Activated CD4-positive, alpha-beta T cell treated with anti-CD3 and anti-CD28 coated beads, Interleukin-2, amount 50 U/mL, for 24 hours (primary cell): ENCODE measurements around the gene MMP17.
"Not testable (repeated sequence)": the region's sequence is repeated elsewhere in the genome, so short reads cannot be mapped to it uniquely, and the experiment has no call there.

Experiments used
- DNase-seq, 2 donors: peaks; one replicate each; pipeline ENCODE4 v3.0.0-alpha.2; 2020; ENCODE audit warnings: low read depth in 1 of 2, low spot score in 1 of 2

MMP17 gene

GRCh38 chr12:131799828-131800593, 28.2 kb upstream of the MMP17 start:
- no peak for DNase-seq

DNA sequence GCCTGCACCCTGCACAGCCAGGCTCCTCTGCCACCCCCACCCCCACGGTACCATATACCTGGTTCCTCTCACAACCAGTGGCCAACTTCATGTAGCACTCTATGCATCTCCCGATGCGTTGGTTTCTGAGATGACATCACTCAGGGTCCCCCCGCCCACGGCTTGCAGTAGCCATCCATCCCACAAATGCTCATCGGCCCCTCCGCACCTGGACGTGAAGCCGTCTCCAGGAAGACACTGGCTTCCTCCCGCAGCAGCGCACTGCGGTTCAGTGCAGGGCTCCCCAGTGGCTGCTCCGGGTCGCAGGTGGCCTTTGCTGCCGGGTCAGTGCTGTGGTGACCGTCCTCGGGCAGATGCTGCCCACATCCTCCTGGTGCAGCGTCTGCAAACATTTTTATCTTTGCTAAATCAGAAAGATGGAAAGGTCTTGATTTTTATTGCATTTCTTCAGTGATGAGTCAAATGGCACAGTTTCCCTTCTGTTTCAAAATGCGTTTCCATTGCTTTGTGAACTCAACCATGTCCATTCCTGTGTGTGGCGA, 27.5 kb upstream of the MMP17 start:
- DNase-seq, result no peak

DNA sequence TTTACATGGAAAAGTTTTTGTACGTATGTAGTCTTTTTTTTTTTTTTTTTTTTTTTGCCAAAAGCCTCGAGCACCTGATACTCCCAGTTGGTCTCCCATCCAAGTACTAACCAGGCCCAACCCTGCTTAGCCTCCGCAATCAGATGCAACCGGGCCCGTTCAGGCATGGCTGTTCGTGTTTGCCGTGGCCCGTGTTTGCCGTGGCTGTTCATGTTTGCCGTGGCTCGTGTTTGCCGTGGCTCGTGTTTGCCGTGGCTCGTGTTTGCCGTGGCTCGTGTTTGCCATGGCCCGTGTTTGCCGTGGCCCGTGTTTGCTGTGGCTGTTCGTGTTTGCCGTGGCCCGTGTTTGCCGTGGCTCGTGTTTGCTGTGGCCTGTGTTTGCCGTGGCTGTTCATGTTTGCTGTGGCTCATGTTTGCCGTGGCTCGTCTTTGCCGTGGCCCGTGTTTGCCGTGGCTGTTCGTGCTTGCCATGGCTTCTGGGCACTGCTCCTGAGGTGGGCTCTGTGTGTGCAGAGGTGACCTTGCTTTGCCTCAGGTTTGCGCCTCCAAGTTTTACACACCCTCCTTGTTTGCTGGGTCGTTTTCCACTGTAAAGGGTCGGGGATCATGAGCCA, 26.8 kb upstream of the MMP17 start:
- no peak for DNase-seq

DNA sequence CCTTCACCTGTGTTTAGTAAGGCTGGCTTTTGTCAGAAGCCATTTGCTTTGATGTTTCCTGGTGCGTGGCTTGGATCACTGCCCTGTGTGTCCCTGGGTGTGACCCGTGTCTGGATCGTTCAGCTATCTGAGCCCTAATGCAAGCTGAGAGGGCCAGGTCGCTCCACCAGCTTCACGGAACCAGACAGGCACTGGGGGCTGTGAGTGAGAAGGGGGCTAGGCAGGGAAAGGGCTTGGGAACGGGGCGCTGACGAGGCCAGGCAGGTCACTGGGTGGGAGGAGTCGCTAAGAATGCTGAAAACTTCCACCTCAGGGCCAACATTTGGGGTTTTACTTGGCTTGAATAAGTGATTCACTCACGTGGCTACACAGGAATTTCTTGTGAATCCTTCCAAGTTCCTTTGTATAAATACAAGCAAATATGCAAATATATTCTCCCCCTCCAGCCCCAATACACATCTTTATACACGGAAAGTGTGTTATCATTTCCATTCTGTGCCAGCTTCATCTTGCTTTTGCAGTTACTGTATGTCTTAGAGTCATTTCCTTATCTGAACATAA, 24.2 kb upstream of the MMP17 start:
- no peak for DNase-seq

- DNase-seq, result no peak
These were observed 22.8 kb upstream of the MMP17 start for GRCh38 chr12:131805421-131805820.

GRCh38 chr12:131806674-131807073, 21.5 kb upstream of the MMP17 start:
- no peak for DNase-seq

GRCh38 chr12:131808744-131809371, 19.3 kb upstream of the MMP17 start:
- no peak for DNase-seq

GRCh38 chr12:131809476-131810254, 18.5 kb upstream of the MMP17 start:
- not testable (repeated sequence) for DNase-seq

- DNase-seq, result no peak
These were observed 17.5 kb upstream of the MMP17 start for GRCh38 chr12:131810726-131811125.

GRCh38 chr12:131815131-131815530, 13.1 kb upstream of the MMP17 start:
- DNase-seq, result no peak

- DNase-seq, result no peak
These were observed 11.7 kb upstream of the MMP17 start for GRCh38 chr12:131816495-131816894.

GRCh38 chr12:131817241-131817640, 11.0 kb upstream of the MMP17 start:
- no peak for DNase-seq

DNA sequence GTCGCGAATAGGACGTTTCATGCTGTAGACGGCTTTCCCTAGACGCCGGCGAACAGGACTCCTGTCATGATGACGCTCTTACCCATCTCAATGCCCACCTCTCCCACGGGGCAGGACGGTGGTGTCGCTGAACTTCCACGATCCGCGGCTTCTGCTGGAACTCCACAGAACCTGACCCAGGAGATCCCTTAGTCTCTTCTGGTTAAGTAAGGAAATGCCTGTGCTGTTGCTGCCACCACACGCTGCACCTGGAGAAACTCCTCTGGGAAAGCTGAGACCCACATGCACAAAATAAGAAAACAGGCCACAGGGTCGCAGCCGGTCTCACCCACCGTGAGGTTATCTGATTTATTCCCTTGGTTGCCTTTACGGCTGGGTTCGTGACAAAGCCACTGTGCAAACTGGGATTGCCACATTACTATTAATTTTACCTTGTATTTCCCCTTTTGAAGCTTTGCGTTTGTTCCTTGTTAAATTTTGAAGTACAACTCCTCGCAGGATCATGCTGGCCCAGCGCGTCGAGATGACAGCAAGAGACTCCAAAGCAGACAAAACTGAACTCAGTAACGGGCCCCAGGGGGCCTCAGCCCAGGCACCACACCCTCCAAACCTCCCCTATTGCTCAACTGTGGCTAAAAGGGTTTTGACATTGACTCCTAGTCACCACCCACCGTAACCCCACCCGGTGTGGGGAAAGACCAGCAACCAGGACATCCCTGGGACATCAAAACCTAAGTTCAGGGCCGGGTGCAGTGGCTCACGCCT, 9.2 kb upstream of the MMP17 start:
- no peak for DNase-seq

DNA sequence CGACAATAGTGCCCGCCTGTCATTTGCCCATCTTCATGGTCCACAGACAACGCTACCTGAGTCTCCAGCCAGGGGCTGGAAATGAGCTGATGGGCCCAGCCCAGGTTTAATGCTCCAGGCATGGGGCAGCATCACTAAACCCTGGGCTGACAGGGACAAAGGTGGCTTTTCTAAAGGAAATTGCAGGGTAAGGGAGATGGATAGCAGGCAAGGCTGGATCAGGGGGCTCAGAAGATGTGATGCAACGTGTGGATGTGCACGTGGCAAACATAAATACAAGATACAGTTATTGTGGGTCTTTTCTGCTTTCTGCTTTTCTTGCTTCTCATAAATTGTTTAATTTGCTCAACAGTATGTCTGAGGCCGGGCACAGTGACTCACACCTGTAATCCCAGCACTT, 3.7 kb upstream of the MMP17 start:
- no peak for DNase-seq

GRCh38 chr12:131825146-131825892, 2.9 kb upstream of the MMP17 start:
- DNase-seq, result no peak

GRCh38 chr12:131826097-131826928, 1.9 kb upstream of the MMP17 start:
- DNase-seq, result no peak

- no peak for DNase-seq
These were observed 620 bp downstream of the MMP17 start for GRCh38 chr12:131828671-131829355.

- no peak for DNase-seq
These were observed 1.2 kb downstream of the MMP17 start for GRCh38 chr12:131829356-131829747.
